SK-N-SH (cell line): ENCODE measurements around the gene TGM2. TPM values are rescaled to one million over a fixed set of nuclear protein-coding genes. Genes with fewer than 3 reads are reported as not detected.

Source experiments
- CTCF ChIA-PET: fragments of 300-600, 350-600 bp; formaldehyde crosslinking; extraction: SDS; loops from one replicate; lab custom pipeline; 2021; lab: Yijun Ruan, JAX
- POLR2A ChIA-PET: fragments of 350-600 bp; sonication (Branson Sonifier 250); formaldehyde crosslinking; extraction: SDS; loops from one replicate; lab custom pipeline; 2020; ENCODE audit warnings: antibody characterized with exemption, inconsistent platforms; lab: Yijun Ruan, JAX
- DNase-seq: peaks from one replicate; pipeline ENCODE4 v3.0.0; 2012
- H2AFZ ChIP-seq: fragments of 200-600 bp; sonication (generic); 2 replicates; pipeline ENCODE4 v1.8.1; 2016; ENCODE audit warnings: antibody characterized with exemption, mild to moderate bottlenecking, low read depth
- H3F3A ChIP-seq: fragments of 200-600 bp; sonication (generic); replicated peaks from 2 replicates; pipeline ENCODE3; 2016; ENCODE audit warnings: antibody characterized with exemption, mild to moderate bottlenecking; ENCODE audit not compliant: insufficient read depth
- H3K27ac ChIP-seq, 2 experiments: fragments of 200-500 bp in 1 of 2; fragments of 200-600 bp in 1 of 2; sonication (Bioruptor generic) in 1 of 2; sonication (generic), shearing (Covaris generic) in 1 of 2; 2 replicates each; pipeline versions ENCODE4 v1.5.1 to v1.6.1; 2014 to 2016; ENCODE audit warnings: low read depth in 2 of 2, inconsistent platforms in 1 of 2, low read length in 1 of 2, mild to moderate bottlenecking in 1 of 2, mixed read lengths in 1 of 2
- H3K27me3 ChIP-seq: fragments of 200-600 bp; sonication (generic), shearing (Covaris generic); 2 replicates; pipeline ENCODE4 v1.6.1; 2016; ENCODE audit warnings: mixed run types; ENCODE audit not compliant: insufficient read depth
- H3K36me3 ChIP-seq, 2 experiments: fragments of 200-500 bp in 1 of 2; fragments of 200-600 bp in 1 of 2; sonication (Bioruptor generic) in 1 of 2; sonication (generic) in 1 of 2; replicated peaks in 1 of 2; 2 replicates each; pipeline versions ENCODE3 to v1.5.1; 2014 to 2016; ENCODE audit warnings: low read length in 1 of 2, mild to moderate bottlenecking in 1 of 2; ENCODE audit not compliant: insufficient read depth in 2 of 2, control insufficient read depth in 1 of 2
- H3K4me1 ChIP-seq, 2 experiments: fragments of 200-500 bp in 1 of 2; fragments of 200-600 bp in 1 of 2; sonication (Bioruptor generic) in 1 of 2; sonication (generic), shearing (Covaris generic) in 1 of 2; 2 replicates each; pipeline versions ENCODE4 v1.5.1 to v1.6.1; 2014 to 2016; ENCODE audit warnings: low read depth in 1 of 2, low read length in 1 of 2, mixed run types in 1 of 2; ENCODE audit not compliant: insufficient read depth in 2 of 2, control insufficient read depth in 1 of 2
- H3K4me2 ChIP-seq: fragments of 200-600 bp; sonication (generic), shearing (Covaris generic); 2 replicates; pipeline ENCODE4 v1.6.1; 2017; ENCODE audit warnings: mixed run types
- H3K4me3 ChIP-seq, 2 experiments: fragments of 200-500 bp in 1 of 2; fragments of 200-600 bp in 1 of 2; sonication (Bioruptor generic) in 1 of 2; sonication (generic), shearing (Covaris generic) in 1 of 2; 2 replicates each; pipeline versions ENCODE4 v1.5.1 to v1.8.1; 2014 to 2016; ENCODE audit warnings: low read depth in 2 of 2, inconsistent platforms in 1 of 2, low read length in 1 of 2, mild to moderate bottlenecking in 1 of 2, mixed read lengths in 1 of 2, moderate library complexity in 1 of 2
- H3K79me2 ChIP-seq: fragments of 200-600 bp; sonication (generic); 2 replicates; pipeline ENCODE4 v1.8.1; 2017; ENCODE audit warnings: mild to moderate bottlenecking; ENCODE audit not compliant: insufficient read depth
- H3K9ac ChIP-seq: fragments of 200-600 bp; sonication (generic); 2 replicates; pipeline ENCODE4 v1.6.1; 2017; ENCODE audit warnings: mixed run types
- H3K9me2 ChIP-seq: fragments of 200-600 bp; sonication (generic); 2 replicates; pipeline ENCODE4 v1.6.1; 2017; ENCODE audit warnings: mixed run types
- H3K9me3 ChIP-seq: fragments of 200-600 bp; sonication (generic); 2 replicates; pipeline ENCODE4 v1.6.1; 2017; ENCODE audit warnings: mixed run types, mild to moderate bottlenecking, moderate library complexity
- H4K20me1 ChIP-seq: fragments of 200-600 bp; sonication (generic); 2 replicates; pipeline ENCODE4 v1.6.1; 2017; ENCODE audit warnings: mild to moderate bottlenecking, mixed run types; ENCODE audit not compliant: insufficient read depth
- CHD2 ChIP-seq: fragments of 150-350 bp; IDR thresholded peaks from 2 replicates; pipeline ENCODE4 v1.6.1; 2018; ENCODE audit warnings: low read length; ENCODE audit not compliant: partially characterized antibody
- ELF1 ChIP-seq: IDR thresholded peaks from 2 replicates; pipeline ENCODE4 v1.4.0; 2012
- FOSL2 ChIP-seq: IDR thresholded peaks from 2 replicates; pipeline ENCODE4 v1.4.0; 2012; ENCODE audit warnings: low read depth, mild to moderate bottlenecking, moderate library complexity, borderline replicate concordance
- FOXJ3 ChIP-seq: sonication (generic); formaldehyde crosslinking; IDR thresholded peaks from 2 replicates; pipeline ENCODE4 v1.5.1; 2020; ENCODE audit warnings: mild to moderate bottlenecking, missing genetic modification reagents
- FOXM1 ChIP-seq: IDR thresholded peaks from 2 replicates; pipeline ENCODE4 v1.4.0; 2012; ENCODE audit warnings: low read depth, mild to moderate bottlenecking
- GATA2 ChIP-seq: sonication (generic); formaldehyde crosslinking; IDR thresholded peaks from 2 replicates; pipeline ENCODE4 v1.5.0; 2020; ENCODE audit warnings: mild to moderate bottlenecking, missing genetic modification reagents
- JUND ChIP-seq: IDR thresholded peaks from 2 replicates; pipeline ENCODE4 v1.4.0; 2012
- MEF2A ChIP-seq: IDR thresholded peaks from 2 replicates; pipeline ENCODE4 v1.4.0; 2012; ENCODE audit warnings: low read depth, borderline replicate concordance
- RAD21 ChIP-seq: IDR thresholded peaks from 2 replicates; pipeline ENCODE4 v1.6.1; 2012; ENCODE audit warnings: mild to moderate bottlenecking, low read length
- RCOR1 ChIP-seq: fragments of 150-350 bp; IDR thresholded peaks from 2 replicates; pipeline ENCODE4 v1.6.1; 2017; ENCODE audit warnings: antibody characterized with exemption, low read length
- RFX5 ChIP-seq: IDR thresholded peaks from 2 replicates; pipeline ENCODE4 v1.6.1; 2012; ENCODE audit warnings: mild to moderate bottlenecking, improper control_type of control experiment, low read length
- RXRA ChIP-seq: IDR thresholded peaks from 2 replicates; pipeline ENCODE4 v1.4.0; 2012; ENCODE audit warnings: low read depth, mild to moderate bottlenecking, borderline replicate concordance
- SIN3A ChIP-seq: IDR thresholded peaks from 2 replicates; pipeline ENCODE4 v1.6.1; 2012; ENCODE audit warnings: low read depth, mild to moderate bottlenecking, low read length, moderate library complexity, borderline replicate concordance
- SMC3 ChIP-seq: IDR thresholded peaks from 2 replicates; pipeline ENCODE4 v1.6.1; 2012; ENCODE audit warnings: low read depth, low read length, improper control_type of control experiment
- TAF1 ChIP-seq: IDR thresholded peaks from 2 replicates; pipeline ENCODE4 v1.6.1; 2012; ENCODE audit warnings: low read depth, mild to moderate bottlenecking, low read length, moderate library complexity, borderline replicate concordance
- TCF12 ChIP-seq: IDR thresholded peaks from 2 replicates; pipeline ENCODE4 v1.4.0; 2012
- WGBS: methylation state at CpG from one replicate; pipeline ENCODE4 v1.1.6; 2017; ENCODE audit warnings: low lambda C conversion rate; 5-methylcytosine and 5-hydroxymethylcytosine counted together
- polyA plus RNA-seq, 3 experiments: library from polyadenylated mRNA; depleted of rRNA; stranded (reverse); fragments of >200 nt; gene quantifications; 2 replicates each; pipeline ENCODE4 v1.2.3, GENCODE V29; 2012
- TF ChIP-seq, protein P1 (sequence below): fragments of 200-600 bp; sonication (generic); IDR thresholded peaks from 2 replicates; pipeline ENCODE4 v1.6.1; 2017; ENCODE audit warnings: antibody characterized with exemption, mild to moderate bottlenecking, moderate library complexity
- TF ChIP-seq, protein P2 (sequence below): IDR thresholded peaks from 2 replicates; pipeline ENCODE4; 2012
- TF ChIP-seq, protein P3 (sequence below): IDR thresholded peaks from 2 replicates; pipeline ENCODE4 v1.4.0; 2012; ENCODE audit warnings: low read depth, borderline replicate concordance
- TF ChIP-seq, protein P4 (sequence below): IDR thresholded peaks from 2 replicates; pipeline ENCODE4 v1.4.0; 2012; ENCODE audit warnings: low read depth, borderline replicate concordance

Gene TGM2
- polyA plus RNA-seq, 1 of the 3 experiments (the other 2 are of a cell fraction): 676 TPM

DNA sequence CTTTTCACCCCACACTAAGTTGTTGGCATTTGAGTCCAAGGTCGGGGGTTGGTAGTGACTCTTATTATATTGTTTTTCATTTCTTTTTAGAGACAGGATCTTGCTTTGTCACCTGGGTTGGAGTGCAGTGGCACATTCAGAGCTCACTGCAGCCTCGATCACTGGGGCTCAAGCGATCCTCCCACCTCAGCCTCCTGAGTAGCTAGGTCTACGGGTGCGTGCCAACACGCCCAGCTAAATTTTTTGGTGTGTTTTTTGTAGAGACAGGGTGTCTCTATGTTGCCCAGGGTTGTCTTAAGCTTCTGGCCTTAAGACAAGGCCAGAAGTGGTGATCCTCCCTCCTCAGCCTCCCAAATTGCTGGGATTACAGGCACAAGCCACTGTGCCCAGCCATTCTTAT is 25.1 kb upstream of the TGM2 start:
- Histone ChIP-seq H3F3A (peaks cover 16% of the 10 kb centered on the region), H3K9me2 (no peaks in the 10 kb centered on the region), H3K79me2 (no peaks in the 10 kb centered on the region), H2AFZ (no peak overlapping the region), H3K9me3 (no peaks in the 10 kb centered on the region), H3K4me1 (peaks cover 0 to 15% of the 10 kb centered on the region in 2 experiments; a peak in 2 of 4 replicates), H3K4me2 (no peak overlapping the region), H4K20me1 (no peaks in the 10 kb centered on the region), H3K27ac (no peak overlapping the region), H3K36me3 (no peaks in the 10 kb centered on the region), H3K4me3 (no peak overlapping the region), H3K27me3 (no peaks in the 10 kb centered on the region), H3K9ac (no peak overlapping the region)
- WGBS: 98% methylated on average over 6 of the region's 6 CpGs
- ChIA-PET POLR2A (no interaction called here), CTCF (interaction anchor here (1.0 to 16.4 kb wide), 5 partner anchors 18 to 132 kb away, joined by 3 to 148 read pairs (median 3); no protein-coding TSS in a partner anchor)
- TF ChIP-seq TAF1: no peak
- TF ChIP-seq ELF1: no peak
- TF ChIP-seq CHD2: no peak
- no peak for TF ChIP-seq FOXM1
- TF ChIP-seq RCOR1: no peak
- no peak for TF ChIP-seq SIN3A
- TF ChIP-seq, protein P1, sequence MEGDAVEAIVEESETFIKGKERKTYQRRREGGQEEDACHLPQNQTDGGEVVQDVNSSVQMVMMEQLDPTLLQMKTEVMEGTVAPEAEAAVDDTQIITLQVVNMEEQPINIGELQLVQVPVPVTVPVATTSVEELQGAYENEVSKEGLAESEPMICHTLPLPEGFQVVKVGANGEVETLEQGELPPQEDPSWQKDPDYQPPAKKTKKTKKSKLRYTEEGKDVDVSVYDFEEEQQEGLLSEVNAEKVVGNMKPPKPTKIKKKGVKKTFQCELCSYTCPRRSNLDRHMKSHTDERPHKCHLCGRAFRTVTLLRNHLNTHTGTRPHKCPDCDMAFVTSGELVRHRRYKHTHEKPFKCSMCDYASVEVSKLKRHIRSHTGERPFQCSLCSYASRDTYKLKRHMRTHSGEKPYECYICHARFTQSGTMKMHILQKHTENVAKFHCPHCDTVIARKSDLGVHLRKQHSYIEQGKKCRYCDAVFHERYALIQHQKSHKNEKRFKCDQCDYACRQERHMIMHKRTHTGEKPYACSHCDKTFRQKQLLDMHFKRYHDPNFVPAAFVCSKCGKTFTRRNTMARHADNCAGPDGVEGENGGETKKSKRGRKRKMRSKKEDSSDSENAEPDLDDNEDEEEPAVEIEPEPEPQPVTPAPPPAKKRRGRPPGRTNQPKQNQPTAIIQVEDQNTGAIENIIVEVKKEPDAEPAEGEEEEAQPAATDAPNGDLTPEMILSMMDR: no peak
- no peak for TF ChIP-seq RFX5
- TF ChIP-seq TCF12: no peak
- DNase-seq: no peak

DNA sequence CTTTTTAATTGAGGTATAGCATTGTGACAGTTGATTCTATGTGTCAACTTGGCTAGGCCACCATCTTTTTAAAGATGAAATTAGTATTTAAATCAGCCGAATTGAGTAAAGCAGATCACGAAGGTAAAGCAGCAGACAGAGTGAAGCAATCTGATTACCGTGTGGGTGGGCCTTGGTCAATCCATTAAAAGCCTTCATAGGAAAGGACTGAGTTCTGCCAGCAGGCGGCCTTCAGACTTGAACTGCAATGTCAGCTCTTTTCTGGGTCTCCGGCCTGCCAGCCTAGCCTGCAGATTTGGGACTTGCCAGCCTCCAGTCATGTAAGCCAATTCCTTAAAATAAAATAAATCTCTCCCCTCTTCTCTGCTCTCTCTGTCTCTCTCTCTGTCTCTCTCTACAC is 22.4 kb upstream of the TGM2 start:
- no peaks in the 10 kb centered on the region for H3K9me2 ChIP-seq
- H3K36me3 ChIP-seq: no peaks in the 10 kb centered on the region
- H2AFZ ChIP-seq: no peak overlapping the region
- no peaks in the 10 kb centered on the region for H3K27me3 ChIP-seq
- DNase-seq: no peak
- WGBS: 89% methylated on average over 5 of the region's 5 CpGs
- peaks cover 31% of the 10 kb centered on the region for H3F3A ChIP-seq
- H3K4me1 ChIP-seq: peaks cover 0 to 13% of the 10 kb centered on the region in 2 experiments; a peak in 2 of 4 replicates
- no peak overlapping the region for H3K4me2 ChIP-seq
- H3K9ac ChIP-seq: no peak overlapping the region
- H3K79me2 ChIP-seq: no peaks in the 10 kb centered on the region
- CTCF ChIA-PET: interaction anchor here (1.0 to 1.5 kb wide), 3 partner anchors 19 to 34 kb away, joined by 3 to 8 read pairs (median 3); no protein-coding TSS in a partner anchor
- TF ChIP-seq GATA2 (CRISPR knock-in tag) (no peak), RAD21 (no peak), SMC3 (no peak), RXRA (no peak), MEF2A (no peak), JUND (no peak), ELF1 (no peak), FOSL2 (no peak), FOXM1 (no peak), FOXJ3 (CRISPR knock-in tag) (no peak)
- TF ChIP-seq, protein P1: no peak
- TF ChIP-seq, protein P2, sequence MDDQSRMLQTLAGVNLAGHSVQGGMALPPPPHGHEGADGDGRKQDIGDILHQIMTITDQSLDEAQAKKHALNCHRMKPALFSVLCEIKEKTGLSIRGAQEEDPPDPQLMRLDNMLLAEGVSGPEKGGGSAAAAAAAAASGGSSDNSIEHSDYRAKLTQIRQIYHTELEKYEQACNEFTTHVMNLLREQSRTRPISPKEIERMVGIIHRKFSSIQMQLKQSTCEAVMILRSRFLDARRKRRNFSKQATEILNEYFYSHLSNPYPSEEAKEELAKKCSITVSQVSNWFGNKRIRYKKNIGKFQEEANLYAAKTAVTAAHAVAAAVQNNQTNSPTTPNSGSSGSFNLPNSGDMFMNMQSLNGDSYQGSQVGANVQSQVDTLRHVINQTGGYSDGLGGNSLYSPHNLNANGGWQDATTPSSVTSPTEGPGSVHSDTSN: no peak
- TF ChIP-seq, protein P3, sequence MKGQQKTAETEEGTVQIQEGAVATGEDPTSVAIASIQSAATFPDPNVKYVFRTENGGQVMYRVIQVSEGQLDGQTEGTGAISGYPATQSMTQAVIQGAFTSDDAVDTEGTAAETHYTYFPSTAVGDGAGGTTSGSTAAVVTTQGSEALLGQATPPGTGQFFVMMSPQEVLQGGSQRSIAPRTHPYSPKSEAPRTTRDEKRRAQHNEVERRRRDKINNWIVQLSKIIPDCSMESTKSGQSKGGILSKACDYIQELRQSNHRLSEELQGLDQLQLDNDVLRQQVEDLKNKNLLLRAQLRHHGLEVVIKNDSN: no peak
- TF ChIP-seq, protein P4, sequence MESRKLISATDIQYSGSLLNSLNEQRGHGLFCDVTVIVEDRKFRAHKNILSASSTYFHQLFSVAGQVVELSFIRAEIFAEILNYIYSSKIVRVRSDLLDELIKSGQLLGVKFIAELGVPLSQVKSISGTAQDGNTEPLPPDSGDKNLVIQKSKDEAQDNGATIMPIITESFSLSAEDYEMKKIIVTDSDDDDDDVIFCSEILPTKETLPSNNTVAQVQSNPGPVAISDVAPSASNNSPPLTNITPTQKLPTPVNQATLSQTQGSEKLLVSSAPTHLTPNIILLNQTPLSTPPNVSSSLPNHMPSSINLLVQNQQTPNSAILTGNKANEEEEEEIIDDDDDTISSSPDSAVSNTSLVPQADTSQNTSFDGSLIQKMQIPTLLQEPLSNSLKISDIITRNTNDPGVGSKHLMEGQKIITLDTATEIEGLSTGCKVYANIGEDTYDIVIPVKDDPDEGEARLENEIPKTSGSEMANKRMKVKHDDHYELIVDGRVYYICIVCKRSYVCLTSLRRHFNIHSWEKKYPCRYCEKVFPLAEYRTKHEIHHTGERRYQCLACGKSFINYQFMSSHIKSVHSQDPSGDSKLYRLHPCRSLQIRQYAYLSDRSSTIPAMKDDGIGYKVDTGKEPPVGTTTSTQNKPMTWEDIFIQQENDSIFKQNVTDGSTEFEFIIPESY: no peak
- no peaks in the 10 kb centered on the region for H3K9me3 ChIP-seq
- no peak overlapping the region for H3K4me3 ChIP-seq
- POLR2A ChIA-PET: no interaction called here
- H3K27ac ChIP-seq: no peak overlapping the region
- no peaks in the 10 kb centered on the region for H4K20me1 ChIP-seq
